Calu3 (cell line): ENCODE results near the gene LRRIQ4. TPM values are rescaled to one million over a fixed set of nuclear protein-coding genes. Genes with fewer than 3 reads are reported as not detected.

Source experiments
- BruUV-seq: library from RNA; stranded (reverse); fragments of 400-500 nt; replicated peaks from 2 replicates; lab custom pipeline; 2021; lab: Mats Ljungman, UMichigan
- CTCF ChIA-PET: fragments of 300-600 bp; sonication (Branson Sonifier 250); formaldehyde crosslinking; loops from one replicate; lab custom pipeline; 2022; ENCODE audit warnings: antibody characterized with exemption; lab: Charles Lee
- DNase-seq: peaks from one replicate; pipeline ENCODE4 v3.0.0; 2022
- H3K27ac Mint-ChIP-seq: one replicate; pipeline ENCODE4 v1.8.0; 2022; ENCODE audit warnings: mixed read lengths; ENCODE audit not compliant: unreplicated experiment
- H3K27me3 Mint-ChIP-seq: one replicate; pipeline ENCODE4 v1.8.0; 2022; ENCODE audit warnings: mixed read lengths; ENCODE audit not compliant: unreplicated experiment
- H3K36me3 Mint-ChIP-seq: one replicate; pipeline ENCODE4 v1.8.0; 2022; ENCODE audit warnings: mild to moderate bottlenecking, moderate library complexity, mixed read lengths; ENCODE audit not compliant: insufficient read depth, unreplicated experiment
- H3K4me1 Mint-ChIP-seq: one replicate; pipeline ENCODE4 v1.8.0; 2022; ENCODE audit warnings: mild to moderate bottlenecking, low read depth, mixed read lengths; ENCODE audit not compliant: unreplicated experiment
- H3K4me3 Mint-ChIP-seq: one replicate; pipeline ENCODE4 v1.8.0; 2022; ENCODE audit warnings: mild to moderate bottlenecking, low read depth, moderate library complexity, mixed read lengths; ENCODE audit not compliant: unreplicated experiment
- H3K9me3 Mint-ChIP-seq: one replicate; pipeline ENCODE4 v1.8.0; 2022; ENCODE audit warnings: low read depth, mixed read lengths; ENCODE audit not compliant: unreplicated experiment
- intact Hi-C: fragments of 100-400 bp; cut with micrococcal nuclease; formaldehyde crosslinking; loops from one replicate; pipeline ENCODE4 v1.10.0; 2022; ENCODE audit not compliant: unreplicated experiment
- total RNA-seq: library from RNA; stranded (reverse); gene quantifications from 2 replicates; pipeline ENCODE4 v1.2.3, GENCODE V29; 2022
- TF ChIP-seq, protein P1 (sequence below): fragments of 200-600 bp; IDR thresholded peaks from one replicate; pipeline ENCODE4 v1.8.0; 2022; ENCODE audit warnings: antibody characterized with exemption; ENCODE audit not compliant: unreplicated experiment

LRRIQ4 gene
- total RNA-seq, 1 experiment from 2014 or later: not detected

DNA sequence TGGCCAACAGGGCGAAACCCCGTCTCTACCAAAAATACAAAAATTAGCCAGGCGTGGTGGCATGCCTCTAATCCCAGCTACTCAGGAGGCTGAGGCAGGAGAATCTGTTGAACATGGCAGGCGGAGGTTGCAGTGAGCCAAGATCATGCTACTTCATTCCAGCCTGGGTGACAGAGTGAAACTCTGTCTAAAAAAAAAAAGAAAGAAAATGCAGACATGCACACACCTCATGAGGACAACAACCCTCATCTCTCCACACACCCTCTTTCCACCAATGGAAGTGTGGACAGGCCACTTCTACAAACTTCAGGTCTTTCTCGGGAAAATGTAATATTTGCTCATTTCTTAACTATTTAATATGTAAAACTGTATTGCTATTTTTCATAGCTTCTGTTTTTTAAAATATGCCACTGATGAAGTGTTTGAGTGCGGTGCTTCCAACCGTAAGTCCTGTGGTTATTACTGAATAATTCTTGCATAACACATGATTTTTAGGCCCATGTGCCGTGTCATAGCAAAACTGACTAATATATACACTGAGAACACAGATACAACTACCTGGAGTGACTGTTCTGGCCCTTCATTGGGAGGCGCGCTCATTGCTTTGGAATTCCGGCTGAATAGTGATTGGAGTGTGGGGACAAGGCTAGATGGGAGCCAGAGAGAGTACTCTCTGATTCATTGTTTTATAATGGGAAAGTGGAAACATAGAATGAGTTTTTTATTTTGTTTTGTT is 34.0 kb downstream of the LRRIQ4 start:
- Mint-ChIP-seq H3K36me3 (no peaks in the 10 kb centered on the region), H3K4me3 (no peak overlapping the region), H3K27me3 (no peaks in the 10 kb centered on the region), H3K4me1 (no peaks in the 10 kb centered on the region), H3K27ac (no peak overlapping the region), H3K9me3 (no peaks in the 10 kb centered on the region)
- CTCF ChIA-PET: no interaction called here
- TF ChIP-seq, protein P1, sequence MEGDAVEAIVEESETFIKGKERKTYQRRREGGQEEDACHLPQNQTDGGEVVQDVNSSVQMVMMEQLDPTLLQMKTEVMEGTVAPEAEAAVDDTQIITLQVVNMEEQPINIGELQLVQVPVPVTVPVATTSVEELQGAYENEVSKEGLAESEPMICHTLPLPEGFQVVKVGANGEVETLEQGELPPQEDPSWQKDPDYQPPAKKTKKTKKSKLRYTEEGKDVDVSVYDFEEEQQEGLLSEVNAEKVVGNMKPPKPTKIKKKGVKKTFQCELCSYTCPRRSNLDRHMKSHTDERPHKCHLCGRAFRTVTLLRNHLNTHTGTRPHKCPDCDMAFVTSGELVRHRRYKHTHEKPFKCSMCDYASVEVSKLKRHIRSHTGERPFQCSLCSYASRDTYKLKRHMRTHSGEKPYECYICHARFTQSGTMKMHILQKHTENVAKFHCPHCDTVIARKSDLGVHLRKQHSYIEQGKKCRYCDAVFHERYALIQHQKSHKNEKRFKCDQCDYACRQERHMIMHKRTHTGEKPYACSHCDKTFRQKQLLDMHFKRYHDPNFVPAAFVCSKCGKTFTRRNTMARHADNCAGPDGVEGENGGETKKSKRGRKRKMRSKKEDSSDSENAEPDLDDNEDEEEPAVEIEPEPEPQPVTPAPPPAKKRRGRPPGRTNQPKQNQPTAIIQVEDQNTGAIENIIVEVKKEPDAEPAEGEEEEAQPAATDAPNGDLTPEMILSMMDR: no peak
- no TSS peak for BruUV-seq
- intact Hi-C loops: no loop called here
- DNase-seq: no peak

DNA sequence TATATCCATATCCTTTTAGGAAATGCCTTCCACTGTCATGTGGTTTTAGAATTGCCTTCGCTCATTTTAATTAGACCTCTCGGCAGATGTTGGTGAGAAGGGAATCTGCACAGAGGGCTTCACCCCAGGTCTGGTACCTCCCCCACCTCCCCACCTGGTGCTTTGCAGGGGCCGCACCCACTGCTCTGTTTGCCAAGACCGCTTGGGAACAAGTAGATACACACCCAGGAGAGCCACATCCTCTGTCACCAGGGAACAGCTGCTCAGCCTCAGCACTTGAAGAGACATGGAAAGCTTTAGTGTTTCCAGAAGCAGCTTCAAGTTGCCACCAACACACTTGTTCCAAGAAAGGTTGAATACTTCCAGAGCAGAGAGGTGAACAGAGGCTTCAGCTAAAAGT is 35.2 kb downstream of the LRRIQ4 start:
- Mint-ChIP-seq H3K27ac (no peak overlapping the region), H3K27me3 (no peaks in the 10 kb centered on the region), H3K4me3 (no peak overlapping the region), H3K4me1 (no peaks in the 10 kb centered on the region), H3K36me3 (no peaks in the 10 kb centered on the region), H3K9me3 (no peaks in the 10 kb centered on the region)
- no peak for DNase-seq
- no TSS peak for BruUV-seq
- TF ChIP-seq, protein P1: no peak
- intact Hi-C loops: no loop called here
- CTCF ChIA-PET: no interaction called here

DNA sequence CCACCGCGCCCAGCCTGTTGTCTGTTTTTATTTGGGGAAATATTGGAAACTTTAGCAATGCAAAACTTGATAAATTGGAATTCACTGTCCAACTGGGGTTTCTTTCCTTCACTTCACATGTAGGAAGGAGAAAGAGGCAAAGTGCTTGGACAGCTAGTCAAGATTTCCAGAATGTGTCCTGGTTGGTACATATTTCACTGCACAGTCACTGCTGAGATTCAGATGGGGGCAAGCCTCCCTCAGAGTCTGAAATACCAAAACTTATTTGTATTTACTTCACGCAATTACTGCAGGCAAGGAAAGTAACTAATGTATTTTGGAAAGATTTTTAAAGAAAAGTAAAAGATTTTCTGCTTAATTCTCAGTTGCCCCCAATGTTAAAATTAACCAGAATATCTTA is 36.1 kb downstream of the LRRIQ4 start:
- no peak for DNase-seq
- Mint-ChIP-seq H3K27ac (no peak overlapping the region), H3K9me3 (no peaks in the 10 kb centered on the region), H3K27me3 (no peaks in the 10 kb centered on the region), H3K4me1 (no peaks in the 10 kb centered on the region), H3K4me3 (no peak overlapping the region), H3K36me3 (no peaks in the 10 kb centered on the region)
- intact Hi-C loops: no loop called here
- TF ChIP-seq, protein P1: no peak
- CTCF ChIA-PET: no interaction called here
- BruUV-seq: no TSS peak

DNA sequence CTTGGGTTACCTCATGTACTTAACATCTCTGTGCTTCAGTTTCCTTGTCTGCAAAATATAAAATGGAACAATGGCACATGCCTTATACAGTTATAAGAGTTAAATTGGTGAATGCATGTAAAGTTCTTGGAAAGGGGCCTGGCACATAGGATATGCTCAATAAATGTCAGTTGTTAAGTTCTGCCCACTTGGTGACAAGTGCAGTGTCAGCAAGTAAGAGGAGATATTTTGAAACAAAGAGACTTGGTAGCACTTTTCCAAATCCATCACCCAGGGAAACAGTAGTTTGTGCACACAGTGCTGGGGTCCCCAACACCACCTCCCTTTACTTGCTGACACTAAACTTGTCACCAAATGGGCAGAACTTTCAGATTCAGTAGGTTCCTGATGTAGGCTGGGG is 37.9 kb downstream of the LRRIQ4 start:
- CTCF ChIA-PET: no interaction called here
- intact Hi-C loops: no loop called here
- TF ChIP-seq, protein P1: no peak

More for the DNA sequence above, 37.9 kb downstream of the LRRIQ4 start:
- H3K4me1 Mint-ChIP-seq: no peaks in the 10 kb centered on the region
- no peaks in the 10 kb centered on the region for H3K27me3 Mint-ChIP-seq
- no TSS peak for BruUV-seq
- no peak overlapping the region for H3K4me3 Mint-ChIP-seq
- DNase-seq: no peak
- H3K36me3 Mint-ChIP-seq: no peaks in the 10 kb centered on the region
- H3K9me3 Mint-ChIP-seq: no peaks in the 10 kb centered on the region
- H3K27ac Mint-ChIP-seq: no peak overlapping the region
